H1 (cell line): ENCODE data around the gene CAMTA2. TPM values are rescaled to one million over a fixed set of nuclear protein-coding genes. Genes with fewer than 3 reads are reported as not detected.
A peak's percentile ranks its signal among the peaks of the same experiment; 100 is the strongest.

Experiments
- CTCF ChIA-PET: fragments of 300-600 bp; sonication (Branson Sonifier 250); formaldehyde crosslinking; loops from one replicate; lab custom pipeline; 2021; ENCODE audit not compliant: partially characterized antibody; lab: Charles Lee
- POLR2A ChIA-PET: fragments of 300-600 bp; sonication (Branson Sonifier 250); formaldehyde crosslinking; loops from one replicate; lab custom pipeline; 2021; ENCODE audit warnings: inconsistent platforms; ENCODE audit not compliant: partially characterized antibody; lab: Charles Lee
- DNase-seq, 2 experiments: peaks; one replicate each; pipeline versions ENCODE4 v3.0.0 to v3.0.0-alpha.2; 2010 to 2022; ENCODE audit warnings: low spot score in 2 of 2, low read depth in 1 of 2, mixed read lengths in 1 of 2
- FAIRE-seq: peaks from 2 replicates; lab custom pipeline; 2011; peaks lifted over from hg19 to GRCh38; lab: Jason Lieb, UNC
- H2AFZ ChIP-seq: 2 replicates; pipeline ENCODE4 v1.8.1; 2012; ENCODE audit warnings: low read length, inconsistent platforms
- H2AK5ac ChIP-seq: 2 replicates; pipeline ENCODE4 v1.6.1; 2013; ENCODE audit warnings: low read depth, low read length
- H2BK120ac ChIP-seq: replicated peaks from 2 replicates; pipeline ENCODE3; 2013; ENCODE audit warnings: low read depth, low read length, inconsistent platforms
- H2BK12ac ChIP-seq: 2 replicates; pipeline ENCODE4 v1.6.1; 2013; ENCODE audit warnings: low read depth, low read length
- H2BK15ac ChIP-seq: 2 replicates; pipeline ENCODE4 v1.6.1; 2013; ENCODE audit warnings: low read length
- H2BK20ac ChIP-seq: 2 replicates; pipeline ENCODE4 v1.6.1; 2013; ENCODE audit warnings: low read length
- H2BK5ac ChIP-seq: 2 replicates; pipeline ENCODE4 v1.6.1; 2013; ENCODE audit warnings: low read depth, low read length
- H3K14ac ChIP-seq: 2 replicates; pipeline ENCODE4 v1.6.1; 2013; ENCODE audit warnings: inconsistent platforms; ENCODE audit not compliant: insufficient read length
- H3K18ac ChIP-seq: 2 replicates; pipeline ENCODE4 v1.6.1; 2013; ENCODE audit warnings: low read length; ENCODE audit errors: extremely low read depth
- H3K23ac ChIP-seq: 2 replicates; pipeline ENCODE4 v1.6.1; 2013; ENCODE audit warnings: inconsistent platforms; ENCODE audit not compliant: insufficient read length
- H3K23me2 ChIP-seq: 2 replicates; pipeline ENCODE4 v1.6.1; 2013; ENCODE audit warnings: low read depth, low read length
- H3K27ac ChIP-seq: 2 replicates; pipeline ENCODE4 v1.6.1; 2011; ENCODE audit warnings: low read depth, low read length, inconsistent platforms
- H3K27me3 ChIP-seq, 4 experiments: replicated peaks in 1 of 4; 1 replicate in 1 of 4; 2 replicates in 3 of 4; pipeline versions ENCODE4 v1.6.1 to v1.8.1; 2011 to 2013; ENCODE audit warnings: low read length in 3 of 4, mild to moderate bottlenecking in 3 of 4, inconsistent platforms in 2 of 4, mixed read lengths in 2 of 4, moderate library complexity in 1 of 4; ENCODE audit not compliant: control insufficient read depth in 3 of 4, insufficient read depth in 3 of 4; ENCODE audit errors: extremely low read depth in 1 of 4
- H3K36me3 ChIP-seq, 4 experiments: 2 replicates each; pipeline versions ENCODE4 v1.6.1 to v1.8.1; 2011 to 2013; ENCODE audit warnings: mild to moderate bottlenecking in 4 of 4, low read length in 3 of 4, moderate library complexity in 2 of 4, control low read depth in 1 of 4, inconsistent platforms in 1 of 4; ENCODE audit not compliant: insufficient read depth in 4 of 4, control insufficient read depth in 2 of 4
- H3K4ac ChIP-seq: replicated peaks from 2 replicates; pipeline ENCODE3; 2013; ENCODE audit warnings: low read length, low read depth, mixed read lengths, inconsistent platforms; ENCODE audit not compliant: insufficient read length
- H3K4me1 ChIP-seq, 4 experiments: replicated peaks in 1 of 4; 1 replicate in 1 of 4; 2 replicates in 3 of 4; pipeline versions ENCODE4 v1.6.1 to v1.8.1; 2011 to 2013; ENCODE audit warnings: low read length in 3 of 4, inconsistent platforms in 2 of 4, mixed read lengths in 1 of 4; ENCODE audit not compliant: insufficient read depth in 4 of 4, control insufficient read depth in 3 of 4
- H3K4me2 ChIP-seq, 2 experiments: 2 replicates each; pipeline versions ENCODE4 v1.6.1 to v1.8.1; 2011 to 2013; ENCODE audit warnings: low read depth in 2 of 2, low read length in 2 of 2, control low read depth in 1 of 2, inconsistent platforms in 1 of 2, mild to moderate bottlenecking in 1 of 2; ENCODE audit not compliant: insufficient read depth in 1 of 2
- H3K4me3 ChIP-seq, 4 experiments: fragments of 200-600, 300-600 bp in 1 of 4; sonication (generic), shearing (Covaris generic), sonication (Bioruptor Twin) in 1 of 4; 2 replicates each; pipeline versions ENCODE4 v1.5.1 to v1.8.1; 2011 to 2016; ENCODE audit warnings: low read length in 4 of 4, low read depth in 3 of 4, control low read depth in 2 of 4, inconsistent platforms in 2 of 4, mild to moderate bottlenecking in 2 of 4, mixed read lengths in 1 of 4, moderate library complexity in 1 of 4; ENCODE audit not compliant: insufficient read depth in 2 of 4; ENCODE audit errors: extremely low read depth in 1 of 4
- H3K56ac ChIP-seq: replicated peaks from 2 replicates; pipeline ENCODE3; 2013; ENCODE audit warnings: low read depth, mild to moderate bottlenecking, mixed read lengths, low read length, inconsistent platforms; ENCODE audit not compliant: insufficient read length
- H3K79me1 ChIP-seq: 2 replicates; pipeline ENCODE4 v1.6.1; 2013; ENCODE audit warnings: low read depth, low read length, control low read depth
- H3K79me2 ChIP-seq, 2 experiments: 2 replicates each; pipeline versions ENCODE4 v1.6.1 to v1.8.1; 2012 to 2013; ENCODE audit warnings: low read length in 2 of 2, mild to moderate bottlenecking in 2 of 2, inconsistent platforms in 1 of 2; ENCODE audit not compliant: insufficient read depth in 2 of 2, control insufficient read depth in 1 of 2
- H3K9ac ChIP-seq, 4 experiments: replicated peaks in 1 of 4; 1 replicate in 1 of 4; 2 replicates in 3 of 4; pipeline versions ENCODE4 v1.6.1 to v1.8.1; 2011 to 2013; ENCODE audit warnings: low read depth in 3 of 4, low read length in 3 of 4, control low read depth in 2 of 4, mild to moderate bottlenecking in 2 of 4, moderate library complexity in 2 of 4, inconsistent platforms in 1 of 4; ENCODE audit errors: extremely low read depth in 1 of 4
- H3K9me3 ChIP-seq, 2 experiments: 2 replicates each; pipeline versions ENCODE4 v1.6.1 to v1.8.1; 2012 to 2013; ENCODE audit warnings: mild to moderate bottlenecking in 2 of 2, moderate library complexity in 2 of 2, control low read depth in 1 of 2, inconsistent platforms in 1 of 2, low read depth in 1 of 2, low read length in 1 of 2, mixed read lengths in 1 of 2; ENCODE audit not compliant: insufficient read depth in 2 of 2
- H4K20me1 ChIP-seq, 2 experiments: replicated peaks in 1 of 2; 2 replicates each; pipeline versions ENCODE3 to v1.8.1; 2011 to 2013; ENCODE audit warnings: inconsistent platforms in 2 of 2, low read length in 2 of 2, mild to moderate bottlenecking in 1 of 2; ENCODE audit not compliant: insufficient read depth in 2 of 2, control insufficient read depth in 1 of 2
- H4K5ac ChIP-seq: 2 replicates; pipeline ENCODE4 v1.6.1; 2013; ENCODE audit warnings: low read length, low read depth, mixed read lengths, inconsistent platforms; ENCODE audit not compliant: insufficient read length
- H4K8ac ChIP-seq: 2 replicates; pipeline ENCODE4 v1.8.0; 2013; ENCODE audit warnings: mild to moderate bottlenecking, moderate library complexity, low read length, inconsistent platforms; ENCODE audit not compliant: insufficient read depth; ENCODE audit errors: extremely low read depth
- H4K91ac ChIP-seq: replicated peaks from 2 replicates; pipeline ENCODE3; 2013; ENCODE audit warnings: low read length, mixed read lengths, inconsistent platforms; ENCODE audit not compliant: insufficient read length
- BACH1 ChIP-seq: IDR thresholded peaks from 2 replicates; pipeline ENCODE4 v1.6.1; 2012; ENCODE audit warnings: low read length, improper control_type of control experiment
- BRCA1 ChIP-seq: IDR thresholded peaks from 2 replicates; pipeline ENCODE4 v1.6.1; 2012; ENCODE audit warnings: low read depth, low read length, improper control_type of control experiment
- CHD2 ChIP-seq: IDR thresholded peaks from 2 replicates; pipeline ENCODE4 v1.6.1; 2012; ENCODE audit warnings: low read length, improper control_type of control experiment
- NRF1 ChIP-seq: IDR thresholded peaks from 2 replicates; pipeline ENCODE4 v1.6.1; 2011; ENCODE audit warnings: mild to moderate bottlenecking, low read depth, low read length, improper control_type of control experiment
- POU5F1 ChIP-seq: IDR thresholded peaks from 2 replicates; pipeline ENCODE4 v1.6.1; 2011; ENCODE audit warnings: low read depth, mild to moderate bottlenecking, low read length, moderate library complexity
- RAD21 ChIP-seq, 2 experiments: IDR thresholded peaks in 1 of 2; conservative IDR thresholded peaks in 1 of 2; 2 replicates each; pipeline ENCODE4 v1.6.1; 2011; ENCODE audit warnings: low read depth in 2 of 2, low read length in 2 of 2, improper control_type of control experiment in 1 of 2, inconsistent platforms in 1 of 2, mild to moderate bottlenecking in 1 of 2, moderate library complexity in 1 of 2
- RFX5 ChIP-seq: IDR thresholded peaks from 2 replicates; pipeline ENCODE4 v1.6.1; 2011; ENCODE audit warnings: low read depth, low read length, improper control_type of control experiment, borderline replicate concordance
- SAP30 ChIP-seq: fragments of 300-600 bp; sonication (generic); IDR thresholded peaks from 2 replicates; pipeline ENCODE4 v1.7.1; 2012; ENCODE audit warnings: low read length, moderate library complexity, mild to moderate bottlenecking, inconsistent platforms; ENCODE audit not compliant: insufficient read depth, insufficient replicate concordance
- ZNF274 ChIP-seq: IDR thresholded peaks from 2 replicates; pipeline ENCODE4 v1.7.0; 2012; ENCODE audit warnings: low read length, borderline replicate concordance; ENCODE audit errors: extremely low read depth
- WGBS, 2 experiments: shearing (Covaris generic) in 1 of 2; methylation state at CpG; one replicate each; pipeline versions ENCODE4 v1.1.6 to v1.1.7; 2013 to 2015; ENCODE audit warnings: low lambda C conversion rate in 2 of 2, mixed read lengths in 2 of 2, inconsistent platforms in 1 of 2, low coverage in 1 of 2, missing lambda C conversion rate in 1 of 2; ENCODE audit not compliant: insufficient replicate concordance in 2 of 2, insufficient coverage in 1 of 2, insufficient read length in 1 of 2; ENCODE audit errors: extremely low coverage in 1 of 2, missing lambda C conversion rate in 1 of 2; 5-methylcytosine and 5-hydroxymethylcytosine counted together
- polyA plus RNA-seq, 7 experiments: library from polyadenylated mRNA; depleted of rRNA in 3 of 7; stranded (reverse) in 5 of 7; unstranded in 2 of 7; fragments of >200 nt in 5 of 7; fragments of 200-250 nt in 2 of 7; gene quantifications; 1 replicate in 5 of 7; 2 replicates in 1 of 7; 4 replicates in 1 of 7; pipeline versions ENCODE4 v1.2.1 to v1.2.3, GENCODE V29; 2011 to 2013; ENCODE audit warnings: missing spikeins in 2 of 7, mixed read lengths in 2 of 7
- total RNA-seq: library from RNA; stranded (reverse); fragmentation: NEBNext Ultra II Directional; extraction: Animal tissue kit (Norgen Biotek cat#: 25700); gene quantifications from 2 replicates; pipeline ENCODE4 v1.2.1, GENCODE V29; 2021
- TF ChIP-seq, protein P1 (sequence below): IDR thresholded peaks from 2 replicates; pipeline ENCODE4 v1.6.1; 2012; ENCODE audit warnings: inconsistent platforms

The CAMTA2 gene
- total and polyA plus RNA-seq, 2 of the 8 experiments (the other 6 are each of a cell fraction or from before 2014, with no cell fraction given) = 5.5 to 12.0 TPM

DNA sequence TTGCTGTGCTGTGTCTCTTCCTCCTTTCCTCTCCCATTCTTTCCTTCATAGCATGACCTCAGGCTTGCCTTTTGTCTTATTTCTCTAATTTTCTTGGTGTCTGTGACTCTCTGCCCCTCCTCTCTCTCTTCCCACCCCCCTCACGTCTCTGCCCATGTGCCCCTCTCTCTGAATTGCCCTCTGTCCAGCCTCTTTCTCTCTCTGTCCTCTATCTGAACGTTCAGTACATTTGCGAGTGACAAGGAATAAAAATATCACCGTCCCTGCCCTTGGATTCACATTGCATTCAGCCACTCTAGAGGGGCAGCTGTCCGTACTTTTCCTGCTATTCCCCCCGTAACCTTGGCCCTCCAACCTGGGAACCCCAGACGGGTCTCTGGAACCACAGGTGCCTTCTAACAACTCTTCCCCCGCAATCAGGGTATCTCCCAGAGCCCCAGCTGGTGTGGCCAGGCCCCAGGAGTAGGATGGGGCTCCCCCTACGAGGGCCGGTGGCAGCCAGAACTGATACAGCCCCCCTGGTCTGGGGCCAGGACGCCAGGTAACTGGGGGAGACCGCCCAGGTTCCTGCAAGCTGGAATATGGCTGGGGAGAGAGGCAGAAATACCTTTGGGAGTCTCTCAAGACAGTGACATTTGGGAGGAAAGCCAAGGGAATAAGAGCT, 12.1 kb upstream of the CAMTA2 start:
- Histone ChIP-seq H3K56ac (no peak overlapping the region), H2AK5ac (no peak overlapping the region), H4K5ac (no peak overlapping the region), H3K9ac (peak overlapping the region in 2 of 4 experiments; percentile 9 to 26; a peak in 1 of 7 replicates), H2AFZ (no peak overlapping the region), H3K36me3 (peaks cover 17 to 36% (median 25%) of the 10 kb centered on the region in 4 experiments), H3K79me1 (peaks cover 11% of the 10 kb centered on the region), H4K8ac (no peak overlapping the region), H3K4ac (no peak overlapping the region), H3K23ac (no peak overlapping the region), H3K9me3 (no peaks in the 10 kb centered on the region), H3K79me2 (peaks cover 0 to 19% of the 10 kb centered on the region in 2 experiments; a peak in 2 of 4 replicates), H4K91ac (no peak overlapping the region), H2BK20ac (no peak overlapping the region), H2BK12ac (0 out of 2 replicates have a peak overlapping the region, but pooled peaks have one; percentile 23), H3K27ac (no peak overlapping the region), H3K4me2 (peak overlapping the region; percentile 97 to 100), H3K27me3 (peaks cover 0 to 13% (median 1%) of the 10 kb centered on the region in 4 experiments; a peak in 3 of 7 replicates), H2BK120ac (no peak overlapping the region), H2BK15ac (no peak overlapping the region), H2BK5ac (peak overlapping the region; percentile 56; the same call in 1 of the 2 replicates), H3K23me2 (peaks cover 11% of the 10 kb centered on the region), H4K20me1 (peaks cover 2 to 12% of the 10 kb centered on the region in 2 experiments), H3K14ac (no peak overlapping the region), H3K4me1 (peaks cover 4 to 17% (median 8%) of the 10 kb centered on the region in 4 experiments), H3K18ac (no peak overlapping the region), H3K4me3 (peak overlapping the region; percentile 75 to 80 (median 78); a peak in 5 of 8 replicates)
- ChIA-PET POLR2A (interaction anchor here (1.1 to 4.7 kb wide), 7 partner anchors 11 to 62 kb away, joined by 3 to 36 read pairs (median 15); partner anchors contain the start of genes CAMTA2, PFN1, RNF167 and SLC25A11), CTCF (interaction anchor here (0.9 to 1.5 kb wide), 5 partner anchors 19 to 91 kb away, joined by 3 to 5 read pairs (median 4); partner anchors contain the start of genes RNF167 and SLC25A11)
- WGBS, 2 experiments = 78% methylated on average over 12 of the region's 12 CpGs; no CpG with 5 or more reads in 1 of the 2 experiments
- DNase-seq = no peak
- FAIRE-seq = no peak
- TF ChIP-seq CHD2 (no peak), RFX5 (no peak), POU5F1 (no peak), BACH1 (no peak), NRF1 (no peak), RAD21 (IDR thresholded peaks at IDR 0.05 in 1 of 2, conservative IDR thresholded peaks at IDR 0.05 in 1 of 2; ENCODE audit: low read depth in 2 of 2, low read length in 2 of 2) (no peak), BRCA1 (no peak), SAP30 (no peak), ZNF274 (no peak)
- TF ChIP-seq, protein P1, sequence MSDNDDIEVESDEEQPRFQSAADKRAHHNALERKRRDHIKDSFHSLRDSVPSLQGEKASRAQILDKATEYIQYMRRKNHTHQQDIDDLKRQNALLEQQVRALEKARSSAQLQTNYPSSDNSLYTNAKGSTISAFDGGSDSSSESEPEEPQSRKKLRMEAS = no peak
